NCI-H1048 (cell line): Measurements from ENCODE around the gene ITPRIP.

Source experiments
- DNase-seq: peaks from one replicate; lab custom pipeline; 2025; lab: John Stamatoyannopoulos, UW

ITPRIP gene

GRCh38 chr10:104340641-104341040 is 2.4 kb upstream of the ITPRIP start:
- DNase-seq, result no peak

- DNase-seq, result no peak
Measured at GRCh38 chr10:104340111-104340526, 1.9 kb upstream of the ITPRIP start.

GRCh38 chr10:104339469-104340110 is 1.3 kb upstream of the ITPRIP start:
- no peak for DNase-seq

- DNase-seq, result no peak
Measured at GRCh38 chr10:104337521-104337984, 712 bp downstream of the ITPRIP start.

- DNase-seq, result no peak
Measured at GRCh38 chr10:104336821-104337467, 1.3 kb downstream of the ITPRIP start.

GRCh38 chr10:104334965-104335650 is 3.2 kb downstream of the ITPRIP start:
- no peak for DNase-seq

GRCh38 chr10:104334561-104334960 is 3.7 kb downstream of the ITPRIP start:
- DNase-seq, result no peak

- no peak for DNase-seq
Measured at GRCh38 chr10:104333728-104334373, 4.4 kb downstream of the ITPRIP start.

- DNase-seq, result no peak
Measured at GRCh38 chr10:104333032-104333727, 5.1 kb downstream of the ITPRIP start.

- no peak for DNase-seq
Measured at GRCh38 chr10:104332243-104333031, 5.8 kb downstream of the ITPRIP start.

- no peak for DNase-seq
Measured at GRCh38 chr10:104331208-104331838, 6.9 kb downstream of the ITPRIP start.

- no peak for DNase-seq
Measured at GRCh38 chr10:104330168-104331110, 7.8 kb downstream of the ITPRIP start.

- DNase-seq, result no peak
Measured at GRCh38 chr10:104329735-104330134, 8.5 kb downstream of the ITPRIP start.

- no peak for DNase-seq
Measured at GRCh38 chr10:104328896-104329710, 9.2 kb downstream of the ITPRIP start.

GRCh38 chr10:104328646-104328895 is 9.7 kb downstream of the ITPRIP start:
- no peak for DNase-seq

- DNase-seq, result no peak
Measured at GRCh38 chr10:104327745-104328645, 10.3 kb downstream of the ITPRIP start.

GRCh38 chr10:104326991-104327610 is 11.2 kb downstream of the ITPRIP start:
- DNase-seq, result no peak
